Measurements from ENCODE around the gene KCTD12.

Gene KCTD12

DNA sequence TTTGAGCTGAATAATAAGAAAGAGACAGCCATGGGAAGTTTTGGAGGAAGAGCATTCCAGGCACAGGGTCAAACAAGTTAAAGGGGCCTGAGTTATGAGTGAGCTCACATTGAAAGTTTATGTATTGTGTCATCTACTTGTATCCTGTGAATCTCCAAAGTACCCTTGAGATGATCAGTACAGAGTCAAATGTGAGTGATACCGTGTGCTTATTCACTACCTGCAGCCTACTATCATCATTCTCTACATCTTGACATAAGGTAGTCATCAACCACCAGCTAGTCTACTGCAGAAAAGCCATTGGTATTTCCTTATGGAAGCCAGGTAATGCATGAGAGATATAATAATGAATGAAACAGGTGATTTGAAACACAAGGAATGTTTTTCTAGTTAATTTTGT is 3.0 kb upstream of the KCTD12 start:
- H3K9me3 ChIP-seq (ENCODE audit: control insufficient read depth in 2 of 2, low read length in 2 of 2): no peaks in the 10 kb centered on the region
- no peaks in the 10 kb centered on the region for H3K27me3 ChIP-seq (ENCODE audit: control insufficient read depth in 2 of 2, insufficient read depth in 2 of 2, low read length in 2 of 2)
- no peak overlapping the region for H3K27ac ChIP-seq (ENCODE audit: low read depth in 2 of 2, low read length in 2 of 2)
- H3K9ac ChIP-seq (ENCODE audit: low read depth in 1 of 2, low read length in 2 of 2): no peak overlapping the region
- no peak overlapping the region for H3K4me3 ChIP-seq (ENCODE audit: low read length in 2 of 2)
- no peaks in the 10 kb centered on the region for H3K36me3 ChIP-seq (ENCODE audit: control insufficient read depth in 2 of 2, insufficient read depth in 2 of 2, low read length in 2 of 2)
- H3K4me1 ChIP-seq (ENCODE audit: control insufficient read depth in 2 of 2, insufficient read depth in 2 of 2, low read length in 2 of 2): peaks cover 8% of the 10 kb centered on the region in 2 donors

DNA sequence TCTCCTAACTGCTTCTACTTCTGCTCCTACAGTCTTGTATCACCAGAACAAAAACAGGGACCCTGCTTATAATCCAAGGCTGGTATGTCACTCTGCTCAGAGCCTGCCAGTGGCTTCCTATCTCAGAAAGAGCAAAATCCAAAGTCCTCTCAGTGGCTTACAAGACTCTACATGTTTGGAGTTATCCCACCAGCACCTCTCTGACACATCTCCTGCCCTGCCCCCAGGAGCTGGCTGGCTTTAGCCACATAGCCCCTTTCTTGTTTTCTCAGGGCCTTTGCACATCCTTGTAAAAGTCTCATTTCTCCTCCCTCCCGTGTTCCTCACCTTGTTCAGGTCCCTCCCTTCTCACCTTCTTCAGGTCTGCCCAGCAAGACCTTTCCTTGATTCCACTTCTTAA is 2.2 kb upstream of the KCTD12 start:
- Histone ChIP-seq H3K36me3 (ENCODE audit: control insufficient read depth in 2 of 2, insufficient read depth in 2 of 2, low read length in 2 of 2) (no peaks in the 10 kb centered on the region), H3K9me3 (ENCODE audit: control insufficient read depth in 2 of 2, low read length in 2 of 2) (no peaks in the 10 kb centered on the region), H3K27me3 (ENCODE audit: control insufficient read depth in 2 of 2, insufficient read depth in 2 of 2, low read length in 2 of 2) (no peaks in the 10 kb centered on the region), H3K27ac (ENCODE audit: low read depth in 2 of 2, low read length in 2 of 2) (no peak overlapping the region), H3K4me3 (ENCODE audit: low read length in 2 of 2) (no peak overlapping the region), H3K9ac (ENCODE audit: low read depth in 1 of 2, low read length in 2 of 2) (no peak overlapping the region), H3K4me1 (ENCODE audit: control insufficient read depth in 2 of 2, insufficient read depth in 2 of 2, low read length in 2 of 2) (peaks cover 8% of the 10 kb centered on the region in 2 donors)

DNA sequence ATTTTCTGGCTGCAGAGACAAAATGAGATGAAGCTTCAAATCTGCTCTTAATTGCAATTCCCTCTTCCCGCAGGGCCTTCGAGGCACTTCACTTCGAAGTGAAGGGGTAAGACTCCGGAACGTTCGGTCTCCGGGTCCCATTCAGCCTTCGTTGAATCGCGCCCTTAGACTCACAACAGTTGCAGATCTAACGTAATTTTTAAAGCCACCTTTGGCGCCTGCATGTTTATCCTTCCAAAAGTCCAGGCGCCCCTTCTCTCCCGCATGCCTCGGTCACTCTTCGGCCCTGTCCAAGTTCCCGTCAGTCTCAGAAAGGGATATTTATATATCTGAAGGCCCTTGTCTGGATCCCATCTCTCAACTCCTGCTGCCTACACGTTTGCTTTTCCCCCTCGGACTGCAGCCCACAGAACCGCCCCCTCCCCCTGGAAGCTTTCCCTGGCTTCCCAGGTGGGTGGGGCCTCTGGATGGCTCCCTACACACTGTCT is 915 bp upstream of the KCTD12 start:
- Histone ChIP-seq H3K4me1 (ENCODE audit: control insufficient read depth in 2 of 2, insufficient read depth in 2 of 2, low read length in 2 of 2) (peaks cover 8% of the 10 kb centered on the region in 2 donors), H3K4me3 (ENCODE audit: low read length in 2 of 2) (peak overlapping the region; percentile 63 to 71), H3K36me3 (ENCODE audit: control insufficient read depth in 2 of 2, insufficient read depth in 2 of 2, low read length in 2 of 2) (no peaks in the 10 kb centered on the region), H3K9ac (ENCODE audit: low read depth in 1 of 2, low read length in 2 of 2) (peak overlapping the region in 1 of 2 donors; percentile 65), H3K9me3 (ENCODE audit: control insufficient read depth in 2 of 2, low read length in 2 of 2) (no peaks in the 10 kb centered on the region), H3K27ac (ENCODE audit: low read depth in 2 of 2, low read length in 2 of 2) (peak overlapping the region; percentile 86 to 90), H3K27me3 (ENCODE audit: control insufficient read depth in 2 of 2, insufficient read depth in 2 of 2, low read length in 2 of 2) (no peaks in the 10 kb centered on the region)

DNA sequence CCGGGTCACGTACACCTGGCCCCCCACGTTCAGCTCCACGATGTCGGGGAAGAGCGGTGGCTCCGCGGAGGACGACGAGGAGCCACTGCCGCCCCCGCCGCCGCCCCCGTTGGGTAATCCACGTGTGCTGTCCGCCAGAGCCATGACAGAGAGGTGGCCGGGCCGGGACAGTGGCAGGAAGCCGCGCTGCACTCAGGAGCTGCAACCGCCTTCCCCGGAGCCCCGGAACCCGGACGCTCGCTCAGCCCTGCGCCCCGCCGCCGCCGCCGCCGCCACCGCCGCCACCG is 257 bp downstream of the KCTD12 start:
- Histone ChIP-seq H3K27me3 (ENCODE audit: control insufficient read depth in 2 of 2, insufficient read depth in 2 of 2, low read length in 2 of 2) (no peaks in the 10 kb centered on the region), H3K27ac (ENCODE audit: low read depth in 2 of 2, low read length in 2 of 2) (peak overlapping the region; percentile 86 to 90), H3K36me3 (ENCODE audit: control insufficient read depth in 2 of 2, insufficient read depth in 2 of 2, low read length in 2 of 2) (no peaks in the 10 kb centered on the region), H3K9ac (ENCODE audit: low read depth in 1 of 2, low read length in 2 of 2) (peak overlapping the region; percentile 71 to 91), H3K4me3 (ENCODE audit: low read length in 2 of 2) (peak overlapping the region; percentile 79 to 83), H3K4me1 (ENCODE audit: control insufficient read depth in 2 of 2, insufficient read depth in 2 of 2, low read length in 2 of 2) (peaks cover 8% of the 10 kb centered on the region in 2 donors), H3K9me3 (ENCODE audit: control insufficient read depth in 2 of 2, low read length in 2 of 2) (no peaks in the 10 kb centered on the region)

DNA sequence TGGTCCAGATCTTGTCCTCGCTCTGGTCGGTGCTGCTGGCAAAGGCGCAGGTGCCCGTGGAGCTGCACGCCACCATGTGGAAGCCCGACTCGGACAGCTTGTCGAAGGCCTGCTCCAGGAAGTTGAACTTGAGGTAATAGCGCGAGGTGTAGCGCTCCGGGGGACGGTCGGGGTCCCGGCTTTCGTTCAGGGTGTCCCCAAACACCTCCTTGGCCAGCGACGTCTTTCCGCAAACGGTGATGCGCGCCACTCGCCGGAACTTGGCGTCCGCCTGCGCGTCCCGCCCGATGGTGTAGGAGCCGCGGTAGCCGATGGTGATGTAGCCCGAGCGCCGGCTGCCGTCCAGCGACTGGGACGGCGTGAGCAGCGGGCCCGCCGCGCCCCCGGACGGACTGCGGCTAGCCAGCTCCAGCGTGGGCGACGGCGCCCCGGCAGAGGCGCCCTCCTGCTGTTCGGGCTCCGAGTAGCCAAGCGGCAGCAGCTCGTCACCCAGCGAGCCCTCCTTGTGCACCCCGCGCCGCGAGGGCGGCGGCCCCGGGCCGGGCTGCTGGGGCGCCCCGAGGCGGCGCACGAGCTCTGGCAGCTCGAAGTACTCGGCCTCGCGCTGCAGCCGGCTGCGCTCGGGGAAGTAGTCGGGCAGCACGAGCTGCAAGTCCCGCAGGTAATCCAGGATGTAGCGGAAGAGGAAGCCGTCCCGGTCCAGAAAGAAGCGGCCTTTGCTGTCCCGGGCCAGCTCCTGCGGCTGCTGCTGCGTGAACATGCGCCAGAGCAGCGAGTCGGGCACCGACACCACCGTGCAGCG is 801 bp downstream of the KCTD12 start:
- H3K4me3 ChIP-seq (ENCODE audit: low read length in 2 of 2): peak overlapping the region; percentile 79 to 83
- no peaks in the 10 kb centered on the region for H3K27me3 ChIP-seq (ENCODE audit: control insufficient read depth in 2 of 2, insufficient read depth in 2 of 2, low read length in 2 of 2)
- no peaks in the 10 kb centered on the region for H3K36me3 ChIP-seq (ENCODE audit: control insufficient read depth in 2 of 2, insufficient read depth in 2 of 2, low read length in 2 of 2)
- H3K4me1 ChIP-seq (ENCODE audit: control insufficient read depth in 2 of 2, insufficient read depth in 2 of 2, low read length in 2 of 2): peaks cover 8% of the 10 kb centered on the region in 2 donors
- H3K9me3 ChIP-seq (ENCODE audit: control insufficient read depth in 2 of 2, low read length in 2 of 2): no peaks in the 10 kb centered on the region
- H3K27ac ChIP-seq (ENCODE audit: low read depth in 2 of 2, low read length in 2 of 2): peak overlapping the region; percentile 86 to 90
- H3K9ac ChIP-seq (ENCODE audit: low read depth in 1 of 2, low read length in 2 of 2): peak overlapping the region; percentile 71 to 91

DNA sequence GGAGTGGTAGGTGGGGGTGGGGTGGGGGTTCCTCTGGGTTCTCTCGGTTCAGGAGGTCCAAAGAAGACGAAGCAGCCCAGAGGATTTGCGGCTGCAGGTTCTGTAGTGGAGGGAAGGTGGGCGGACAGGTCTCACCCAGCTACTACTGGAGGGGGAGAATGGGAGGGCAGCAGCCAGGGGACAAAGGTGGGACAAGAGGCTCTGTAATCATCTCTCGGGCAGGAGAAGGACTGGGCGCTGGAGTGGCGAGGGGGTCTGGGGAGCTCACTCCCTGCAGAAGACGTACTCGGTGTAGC is 1.4 kb downstream of the KCTD12 start:
- Histone ChIP-seq H3K4me3 (ENCODE audit: low read length in 2 of 2) (peak overlapping the region; percentile 79 to 83), H3K27ac (ENCODE audit: low read depth in 2 of 2, low read length in 2 of 2) (peak overlapping the region; percentile 86 to 90), H3K9ac (ENCODE audit: low read depth in 1 of 2, low read length in 2 of 2) (peak overlapping the region; percentile 71 to 91), H3K36me3 (ENCODE audit: control insufficient read depth in 2 of 2, insufficient read depth in 2 of 2, low read length in 2 of 2) (no peaks in the 10 kb centered on the region), H3K27me3 (ENCODE audit: control insufficient read depth in 2 of 2, insufficient read depth in 2 of 2, low read length in 2 of 2) (no peaks in the 10 kb centered on the region), H3K4me1 (ENCODE audit: control insufficient read depth in 2 of 2, insufficient read depth in 2 of 2, low read length in 2 of 2) (peaks cover 8% of the 10 kb centered on the region in 2 donors), H3K9me3 (ENCODE audit: control insufficient read depth in 2 of 2, low read length in 2 of 2) (no peaks in the 10 kb centered on the region)

DNA sequence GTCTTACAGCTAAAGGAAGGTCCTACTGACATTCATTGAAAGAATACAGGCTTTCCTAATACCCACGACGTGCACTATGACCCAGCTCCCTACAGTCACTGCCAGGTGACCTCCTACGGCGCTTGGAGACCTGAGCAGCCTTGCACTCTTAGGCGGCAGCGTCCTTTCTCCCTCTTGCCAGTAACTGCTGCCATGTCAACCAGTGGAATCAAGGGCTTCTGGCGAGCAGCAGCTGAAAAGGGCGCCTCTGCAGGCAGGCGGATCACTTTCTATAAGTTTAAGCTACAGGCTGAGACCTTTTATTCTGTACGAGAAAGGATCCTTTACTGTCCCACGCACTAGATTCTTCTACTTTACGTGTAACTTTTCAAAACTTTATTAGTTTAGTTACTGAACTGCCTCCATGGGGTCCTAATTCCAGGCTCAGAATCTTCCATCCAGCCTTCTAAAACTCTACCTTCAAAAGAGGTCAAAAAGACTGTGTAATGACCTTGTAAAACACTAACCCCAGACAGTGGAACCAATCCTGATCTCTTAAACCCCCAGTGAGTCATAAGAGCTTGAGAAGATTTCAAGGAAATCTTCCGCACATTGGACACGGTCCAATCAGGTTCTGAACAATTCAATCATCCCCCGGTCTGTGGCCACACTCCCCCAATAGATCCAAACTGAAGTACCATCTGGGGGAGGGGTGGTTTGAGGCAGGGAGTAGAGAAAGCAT is 1.9 kb downstream of the KCTD12 start:
- peaks cover 8% of the 10 kb centered on the region in 2 donors for H3K4me1 ChIP-seq (ENCODE audit: control insufficient read depth in 2 of 2, insufficient read depth in 2 of 2, low read length in 2 of 2)
- peak overlapping the region; percentile 79 to 83 for H3K4me3 ChIP-seq (ENCODE audit: low read length in 2 of 2)
- H3K36me3 ChIP-seq (ENCODE audit: control insufficient read depth in 2 of 2, insufficient read depth in 2 of 2, low read length in 2 of 2): no peaks in the 10 kb centered on the region
- H3K27ac ChIP-seq (ENCODE audit: low read depth in 2 of 2, low read length in 2 of 2): peak overlapping the region; percentile 86 to 90
- H3K27me3 ChIP-seq (ENCODE audit: control insufficient read depth in 2 of 2, insufficient read depth in 2 of 2, low read length in 2 of 2): no peaks in the 10 kb centered on the region
- H3K9ac ChIP-seq (ENCODE audit: low read depth in 1 of 2, low read length in 2 of 2): peak overlapping the region; percentile 71 to 91
- H3K9me3 ChIP-seq (ENCODE audit: control insufficient read depth in 2 of 2, low read length in 2 of 2): no peaks in the 10 kb centered on the region

DNA sequence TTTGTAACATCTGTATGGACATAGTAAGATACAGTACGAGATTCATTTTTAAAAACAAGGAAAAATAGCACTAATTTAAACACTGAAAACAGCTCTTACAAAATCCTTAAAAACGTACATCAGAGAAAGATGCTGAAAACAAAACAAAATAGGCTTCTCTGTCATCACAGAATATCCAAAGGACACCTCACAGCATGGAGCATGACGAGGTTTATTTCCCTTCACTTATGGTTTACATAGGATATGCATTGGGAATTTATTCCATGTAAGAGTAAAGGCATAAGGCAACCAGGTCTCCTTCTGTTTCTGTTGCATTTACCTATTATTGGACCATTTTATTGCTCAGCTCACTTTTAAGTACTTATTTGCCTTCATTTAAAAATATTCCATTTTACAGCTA is 3.0 kb downstream of the KCTD12 start:
- H3K9ac ChIP-seq (ENCODE audit: low read depth in 1 of 2, low read length in 2 of 2): peak overlapping the region; percentile 8 to 20
- no peaks in the 10 kb centered on the region for H3K27me3 ChIP-seq (ENCODE audit: control insufficient read depth in 2 of 2, insufficient read depth in 2 of 2, low read length in 2 of 2)
- H3K4me1 ChIP-seq (ENCODE audit: control insufficient read depth in 2 of 2, insufficient read depth in 2 of 2, low read length in 2 of 2): peaks cover 8% of the 10 kb centered on the region in 2 donors
- no peaks in the 10 kb centered on the region for H3K9me3 ChIP-seq (ENCODE audit: control insufficient read depth in 2 of 2, low read length in 2 of 2)
- peak overlapping the region; percentile 38 to 45 for H3K27ac ChIP-seq (ENCODE audit: low read depth in 2 of 2, low read length in 2 of 2)
- peak overlapping the region; percentile 79 to 83 for H3K4me3 ChIP-seq (ENCODE audit: low read length in 2 of 2)
- no peaks in the 10 kb centered on the region for H3K36me3 ChIP-seq (ENCODE audit: control insufficient read depth in 2 of 2, insufficient read depth in 2 of 2, low read length in 2 of 2)

DNA sequence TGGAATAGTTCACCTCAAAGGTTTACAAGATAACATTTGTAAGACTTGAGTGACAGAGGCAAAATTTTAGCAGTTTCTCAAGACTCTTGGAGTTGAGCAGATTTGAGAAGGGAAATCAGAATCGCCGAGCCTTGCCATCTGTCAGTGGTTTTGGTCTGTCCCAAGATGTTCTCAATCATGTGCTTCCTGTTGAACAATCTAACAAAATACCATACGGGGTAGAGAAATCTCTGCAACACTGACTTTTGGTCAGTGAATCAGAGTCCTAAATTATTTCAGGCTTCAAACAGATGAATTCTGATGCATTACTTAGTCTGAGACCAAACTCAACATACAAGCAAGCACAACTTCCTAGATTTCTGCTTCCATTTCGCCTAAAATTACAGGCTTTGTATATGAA is 3.8 kb downstream of the KCTD12 start:
- Histone ChIP-seq H3K36me3 (ENCODE audit: control insufficient read depth in 2 of 2, insufficient read depth in 2 of 2, low read length in 2 of 2) (no peaks in the 10 kb centered on the region), H3K4me1 (ENCODE audit: control insufficient read depth in 2 of 2, insufficient read depth in 2 of 2, low read length in 2 of 2) (peaks cover 6 to 8% of the 10 kb centered on the region in 2 donors), H3K27ac (ENCODE audit: low read depth in 2 of 2, low read length in 2 of 2) (no peak overlapping the region), H3K9me3 (ENCODE audit: control insufficient read depth in 2 of 2, low read length in 2 of 2) (no peaks in the 10 kb centered on the region), H3K9ac (ENCODE audit: low read depth in 1 of 2, low read length in 2 of 2) (no peak overlapping the region), H3K27me3 (ENCODE audit: control insufficient read depth in 2 of 2, insufficient read depth in 2 of 2, low read length in 2 of 2) (no peaks in the 10 kb centered on the region), H3K4me3 (ENCODE audit: low read length in 2 of 2) (peak overlapping the region in 1 of 2 donors; percentile 28)

DNA sequence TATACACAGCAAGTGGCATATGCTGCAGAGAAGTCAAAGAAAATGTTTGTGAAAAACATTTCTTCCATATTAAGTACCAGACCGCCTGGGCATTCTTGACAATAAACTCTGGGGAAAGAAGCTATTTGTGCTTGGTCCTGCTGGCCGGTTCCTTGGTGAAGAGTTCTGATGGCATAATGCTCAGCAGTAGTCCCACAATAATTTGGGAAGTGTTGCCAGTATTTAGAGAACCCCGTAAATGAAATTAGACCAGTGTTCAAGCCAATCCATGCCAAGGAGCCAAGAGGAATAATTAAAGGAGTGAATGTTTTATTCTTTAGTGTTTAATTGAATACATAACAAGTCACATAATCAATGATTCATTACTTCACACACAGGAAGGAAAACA is 6.3 kb downstream of the KCTD12 start:
- no peaks in the 10 kb centered on the region for H3K4me1 ChIP-seq (ENCODE audit: control insufficient read depth in 2 of 2, insufficient read depth in 2 of 2, low read length in 2 of 2)
- H3K4me3 ChIP-seq (ENCODE audit: low read length in 2 of 2): peak overlapping the region in 1 of 2 donors; percentile 13
- H3K36me3 ChIP-seq (ENCODE audit: control insufficient read depth in 2 of 2, insufficient read depth in 2 of 2, low read length in 2 of 2): no peaks in the 10 kb centered on the region
- peak overlapping the region; percentile 49 to 61 for H3K27ac ChIP-seq (ENCODE audit: low read depth in 2 of 2, low read length in 2 of 2)
- no peaks in the 10 kb centered on the region for H3K27me3 ChIP-seq (ENCODE audit: control insufficient read depth in 2 of 2, insufficient read depth in 2 of 2, low read length in 2 of 2)
- no peaks in the 10 kb centered on the region for H3K9me3 ChIP-seq (ENCODE audit: control insufficient read depth in 2 of 2, low read length in 2 of 2)
- no peak overlapping the region for H3K9ac ChIP-seq (ENCODE audit: low read depth in 1 of 2, low read length in 2 of 2)

All from mucosa of rectum (tissue), 2 donors.